Measurements from ENCODE around the gene GCA. TPM values are rescaled to one million over a fixed set of nuclear protein-coding genes. Genes with fewer than 3 reads are reported as not detected.

Gene GCA, protein sequence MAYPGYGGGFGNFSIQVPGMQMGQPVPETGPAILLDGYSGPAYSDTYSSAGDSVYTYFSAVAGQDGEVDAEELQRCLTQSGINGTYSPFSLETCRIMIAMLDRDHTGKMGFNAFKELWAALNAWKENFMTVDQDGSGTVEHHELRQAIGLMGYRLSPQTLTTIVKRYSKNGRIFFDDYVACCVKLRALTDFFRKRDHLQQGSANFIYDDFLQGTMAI
- 10 to 100 TPM; 10.9 to 24.8 (median 11.2) TPM for total RNA-seq
- polyA plus RNA-seq = 10 to 100 TPM; 24.1 to 27.6 (median 24.3) TPM

GRCh38 chr2:162343824-162344616 is at the start of gene GCA:
TSS of gene GCA (plus strand) at chr2:162344132. CDS start at chr2:162344249, 117 bp downstream.
- DNase-seq = peak; percentile 98
- no peaks in the 10 kb centered on the region for H3K9me3 ChIP-seq
- peaks cover 0 to 11% (median 5%) of the 10 kb centered on the region in 4 donors for H3K4me1 ChIP-seq
- WGBS, 2 donors = 0% methylated on average over 57 of the region's 57 CpGs
- H3K4me3 ChIP-seq = peak within 1 kb of the TSS; percentile 76 to 91 (median 86)
- peak in 1 of 2 donors; percentile 25 for TF ChIP-seq POLR2A (IDR thresholded peaks at IDR 0.05)
- TF ChIP-seq EP300 (IDR thresholded peaks at IDR 0.05) = no peak
- TF ChIP-seq, protein P1, sequence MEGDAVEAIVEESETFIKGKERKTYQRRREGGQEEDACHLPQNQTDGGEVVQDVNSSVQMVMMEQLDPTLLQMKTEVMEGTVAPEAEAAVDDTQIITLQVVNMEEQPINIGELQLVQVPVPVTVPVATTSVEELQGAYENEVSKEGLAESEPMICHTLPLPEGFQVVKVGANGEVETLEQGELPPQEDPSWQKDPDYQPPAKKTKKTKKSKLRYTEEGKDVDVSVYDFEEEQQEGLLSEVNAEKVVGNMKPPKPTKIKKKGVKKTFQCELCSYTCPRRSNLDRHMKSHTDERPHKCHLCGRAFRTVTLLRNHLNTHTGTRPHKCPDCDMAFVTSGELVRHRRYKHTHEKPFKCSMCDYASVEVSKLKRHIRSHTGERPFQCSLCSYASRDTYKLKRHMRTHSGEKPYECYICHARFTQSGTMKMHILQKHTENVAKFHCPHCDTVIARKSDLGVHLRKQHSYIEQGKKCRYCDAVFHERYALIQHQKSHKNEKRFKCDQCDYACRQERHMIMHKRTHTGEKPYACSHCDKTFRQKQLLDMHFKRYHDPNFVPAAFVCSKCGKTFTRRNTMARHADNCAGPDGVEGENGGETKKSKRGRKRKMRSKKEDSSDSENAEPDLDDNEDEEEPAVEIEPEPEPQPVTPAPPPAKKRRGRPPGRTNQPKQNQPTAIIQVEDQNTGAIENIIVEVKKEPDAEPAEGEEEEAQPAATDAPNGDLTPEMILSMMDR (IDR thresholded peaks at IDR 0.05) = no peak
- peak; percentile 34 to 80 (median 68) for TF ChIP-seq POLR2AphosphoS5 (IDR thresholded peaks at IDR 0.05)
- intact Hi-C loops (cut with DNase I) = no loop called here
- H3K27ac ChIP-seq = peak within 1 kb of the TSS; percentile 69 to 81 (median 74)
- no peaks in the 10 kb centered on the region for H3K36me3 ChIP-seq
- no peaks in the 10 kb centered on the region for H3K27me3 ChIP-seq

DNA sequence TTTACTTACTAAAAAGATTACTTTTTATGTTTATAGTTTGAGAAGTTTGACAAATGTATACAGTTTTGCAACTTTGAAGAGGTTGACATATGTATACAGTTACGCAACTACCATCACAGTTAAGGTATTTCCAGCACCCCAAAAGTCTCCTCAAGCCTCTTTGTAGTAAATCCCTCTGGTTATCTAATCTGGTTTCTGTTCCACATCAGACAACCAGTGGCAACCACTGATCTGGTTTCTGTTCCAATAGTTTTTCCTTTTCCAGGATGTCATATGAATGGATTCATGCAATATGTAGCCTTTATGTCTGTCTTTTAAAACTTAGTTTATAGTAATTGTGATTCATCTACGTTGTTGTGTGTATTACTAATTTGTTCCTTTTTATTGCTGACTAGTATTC is 48.9 kb upstream of the GCA start:
- no peaks in the 10 kb centered on the region for H3K9me3 ChIP-seq
- H3K36me3 ChIP-seq = peaks cover 0 to 7% (median 0%) of the 10 kb centered on the region in 4 donors
- 90 to 91% methylated on average over 2 of the region's 2 CpGs for WGBS, 2 donors
- peaks cover 0 to 17% (median 7%) of the 10 kb centered on the region in 4 donors for H3K4me1 ChIP-seq
- intact Hi-C loops (cut with DNase I) = no loop called here
- no peak overlapping the region for H3K27ac ChIP-seq
- peak in 1 of 4 donors; percentile 21 for TF ChIP-seq POLR2AphosphoS5 (IDR thresholded peaks at IDR 0.05)
- TF ChIP-seq, protein P1 (IDR thresholded peaks at IDR 0.05) = no peak
- no peak for TF ChIP-seq EP300 (IDR thresholded peaks at IDR 0.05)
- no peak for TF ChIP-seq POLR2A (IDR thresholded peaks at IDR 0.05)
- H3K27me3 ChIP-seq = no peaks in the 10 kb centered on the region
- no peak for DNase-seq
- no peak overlapping the region for H3K4me3 ChIP-seq

DNA sequence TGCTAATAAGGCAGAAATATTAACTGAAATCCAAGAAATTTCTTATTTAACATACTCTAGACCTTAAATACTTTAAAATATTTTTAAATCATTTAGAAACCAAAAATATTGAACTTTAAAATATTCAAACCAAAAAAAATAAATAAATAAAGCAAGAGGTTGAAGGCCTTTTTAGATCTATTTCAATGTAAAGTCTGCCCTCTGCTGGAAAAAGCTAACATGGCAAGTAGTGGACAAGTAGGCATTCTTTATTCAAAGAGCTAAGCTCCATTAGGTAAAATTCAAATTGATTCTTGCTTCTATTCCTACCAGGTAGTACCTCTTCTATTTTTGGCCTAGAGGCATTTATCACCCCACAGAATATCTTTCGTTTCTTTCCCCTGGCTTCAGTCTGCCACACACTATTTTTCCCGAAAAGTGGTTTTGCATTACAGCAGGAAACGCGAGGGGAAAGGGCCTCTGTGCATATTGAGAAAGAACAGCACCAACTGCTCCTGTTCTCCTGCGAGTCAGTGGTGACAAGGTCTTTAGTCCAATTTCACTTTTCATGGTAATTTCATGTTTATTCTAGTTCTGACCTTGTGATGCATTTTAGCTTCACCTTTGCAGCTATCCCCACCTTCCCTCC is 45.9 kb upstream of the GCA start:
- Histone ChIP-seq H3K4me3 (no peak overlapping the region), H3K36me3 (peaks cover 0 to 7% (median 0%) of the 10 kb centered on the region in 4 donors), H3K9me3 (no peaks in the 10 kb centered on the region), H3K4me1 (peaks cover 0 to 19% (median 7%) of the 10 kb centered on the region in 4 donors), H3K27me3 (no peaks in the 10 kb centered on the region), H3K27ac (no peak overlapping the region)
- TF ChIP-seq POLR2A (IDR thresholded peaks at IDR 0.05) = no peak
- TF ChIP-seq, protein P1 (IDR thresholded peaks at IDR 0.05) = peak; percentile 60 to 89 (median 70)
- DNase-seq = peak; percentile 70
- intact Hi-C loops (cut with DNase I) = loop anchor here (1.0 kb wide), 1 partner anchor 77 kb away; no protein-coding TSS in a partner anchor
- WGBS, 2 donors = 60 to 65% methylated on average over 5 of the region's 5 CpGs

DNA sequence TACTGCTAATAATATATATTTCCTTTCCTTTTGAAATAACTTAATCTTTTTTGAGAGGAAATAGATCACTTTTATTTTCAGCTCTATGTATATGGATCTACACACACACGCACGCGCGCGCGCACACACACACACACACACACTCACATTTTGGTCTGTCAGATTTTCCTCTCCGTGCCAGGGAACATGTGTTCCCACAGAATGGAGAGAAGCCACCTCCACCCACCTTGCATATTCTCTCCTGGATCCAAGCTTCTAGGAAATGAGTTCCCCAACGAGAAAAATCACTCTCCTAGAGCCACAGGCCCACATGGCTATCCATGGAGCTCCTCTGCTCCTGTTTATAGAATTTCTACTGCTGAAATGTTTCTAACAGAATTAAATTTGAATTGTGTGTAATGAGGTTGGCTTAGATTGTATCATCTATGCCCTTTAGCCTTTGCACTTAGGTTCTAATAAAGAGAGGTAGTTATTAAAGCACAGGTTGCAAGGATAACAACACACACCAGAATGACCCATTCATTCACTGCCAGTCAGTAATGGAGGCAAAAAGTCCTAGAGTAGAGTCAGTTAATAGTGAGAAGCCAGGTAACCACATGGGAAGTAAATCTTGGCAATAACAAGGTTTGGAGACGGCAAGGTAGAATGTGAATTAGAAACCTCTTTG is 45.1 kb upstream of the GCA start:
- 88 to 96% methylated on average over 9 of the region's 9 CpGs for WGBS, 2 donors
- H3K27me3 ChIP-seq = no peaks in the 10 kb centered on the region
- no peak overlapping the region for H3K27ac ChIP-seq
- peaks cover 0 to 7% (median 0%) of the 10 kb centered on the region in 4 donors for H3K36me3 ChIP-seq
- no peaks in the 10 kb centered on the region for H3K9me3 ChIP-seq
- intact Hi-C loops (cut with DNase I) = loop anchor here (1.0 kb wide), 1 partner anchor 78 kb away; no protein-coding TSS in a partner anchor
- H3K4me3 ChIP-seq = no peak overlapping the region
- TF ChIP-seq EP300 (IDR thresholded peaks at IDR 0.05) (no peak), POLR2AphosphoS5 (IDR thresholded peaks at IDR 0.05) (no peak), POLR2A (IDR thresholded peaks at IDR 0.05) (no peak)
- TF ChIP-seq, protein P1 (IDR thresholded peaks at IDR 0.05) = no peak
- peaks cover 0 to 12% (median 3%) of the 10 kb centered on the region in 4 donors for H3K4me1 ChIP-seq
- DNase-seq = no peak
